ENCODE measurements around the gene MYO3B. TPM values are rescaled to one million over a fixed set of nuclear protein-coding genes. Genes with fewer than 3 reads are reported as not detected.

MYO3B gene
- total RNA-seq, 1 donor from 2014 or later = not detected

DNA sequence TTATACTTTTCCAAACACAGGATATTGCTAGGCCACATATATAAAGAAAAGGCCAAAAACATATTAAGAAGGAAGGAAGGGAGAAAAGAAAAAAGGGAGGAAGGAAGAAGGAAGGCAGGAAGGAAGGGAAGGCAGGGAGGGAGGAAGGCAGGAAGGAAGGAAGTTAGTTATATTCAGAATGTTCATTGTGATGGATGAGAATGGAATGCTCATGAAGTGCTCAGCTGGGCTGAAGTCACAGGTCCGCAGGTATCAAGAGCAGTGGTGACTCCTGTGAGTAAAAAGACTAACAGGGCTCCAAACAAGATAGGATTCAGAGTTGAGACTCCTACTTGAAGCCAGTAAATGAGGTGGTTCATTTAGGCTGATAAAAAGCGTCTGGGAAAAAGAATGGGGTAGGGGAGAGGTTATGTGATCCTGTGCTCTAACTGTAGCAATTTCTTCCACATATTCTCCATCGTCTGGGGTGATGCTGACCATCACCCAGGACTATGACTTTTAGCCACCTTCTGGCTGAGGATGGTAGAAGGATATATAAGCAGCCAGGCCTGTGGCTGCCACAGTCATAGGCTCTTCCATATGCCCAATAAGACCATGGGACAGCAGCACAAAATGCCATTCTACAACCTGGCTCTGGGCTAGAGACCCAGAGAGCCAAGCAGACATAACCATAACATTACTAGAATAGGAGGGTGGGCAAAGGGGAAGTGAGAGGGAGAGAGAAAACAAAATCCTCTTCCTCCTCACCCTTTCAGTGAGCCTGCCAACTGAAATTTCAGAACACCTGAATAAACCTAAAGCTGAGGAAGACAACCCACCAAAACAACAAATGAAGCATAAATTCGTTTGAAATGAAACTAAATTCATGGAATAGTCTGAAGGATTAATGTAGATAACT is 173.2 kb downstream of the MYO3B start:
- H3K4me3 Mint-ChIP-seq (ENCODE audit: unreplicated experiment) = no peak overlapping the region
- no peak for DNase-seq (ENCODE audit: low spot score)

DNA sequence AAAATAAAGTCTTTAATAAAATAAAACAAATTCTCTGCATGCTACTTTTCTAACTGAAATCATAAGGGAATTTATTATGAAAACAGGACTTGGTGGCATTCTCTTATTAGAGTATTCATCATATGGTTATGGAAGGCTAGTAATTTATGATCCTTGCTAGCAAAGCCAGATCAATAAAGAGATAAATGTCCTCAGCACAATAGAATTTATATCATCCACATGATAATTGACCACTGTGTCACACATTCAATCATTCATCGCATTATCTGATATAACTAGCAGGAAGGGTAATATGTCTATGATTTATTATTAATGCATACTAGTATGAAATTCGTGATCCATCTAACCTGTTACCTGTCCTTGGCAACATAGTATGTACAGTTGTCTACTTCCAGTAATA is 175.8 kb downstream of the MYO3B start:
- Mint-ChIP-seq H3K27me3 (ENCODE audit: low read depth) (peaks cover 20% of the 10 kb centered on the region), H3K4me1 (ENCODE audit: low read depth) (no peaks in the 10 kb centered on the region), H3K36me3 (ENCODE audit: low read depth) (no peaks in the 10 kb centered on the region), H3K9me3 (ENCODE audit: low read depth) (no peaks in the 10 kb centered on the region), H3K4me3 (ENCODE audit: unreplicated experiment) (no peak overlapping the region), H3K27ac (ENCODE audit: unreplicated experiment) (no peak overlapping the region)
- TF ChIP-seq, protein P1, sequence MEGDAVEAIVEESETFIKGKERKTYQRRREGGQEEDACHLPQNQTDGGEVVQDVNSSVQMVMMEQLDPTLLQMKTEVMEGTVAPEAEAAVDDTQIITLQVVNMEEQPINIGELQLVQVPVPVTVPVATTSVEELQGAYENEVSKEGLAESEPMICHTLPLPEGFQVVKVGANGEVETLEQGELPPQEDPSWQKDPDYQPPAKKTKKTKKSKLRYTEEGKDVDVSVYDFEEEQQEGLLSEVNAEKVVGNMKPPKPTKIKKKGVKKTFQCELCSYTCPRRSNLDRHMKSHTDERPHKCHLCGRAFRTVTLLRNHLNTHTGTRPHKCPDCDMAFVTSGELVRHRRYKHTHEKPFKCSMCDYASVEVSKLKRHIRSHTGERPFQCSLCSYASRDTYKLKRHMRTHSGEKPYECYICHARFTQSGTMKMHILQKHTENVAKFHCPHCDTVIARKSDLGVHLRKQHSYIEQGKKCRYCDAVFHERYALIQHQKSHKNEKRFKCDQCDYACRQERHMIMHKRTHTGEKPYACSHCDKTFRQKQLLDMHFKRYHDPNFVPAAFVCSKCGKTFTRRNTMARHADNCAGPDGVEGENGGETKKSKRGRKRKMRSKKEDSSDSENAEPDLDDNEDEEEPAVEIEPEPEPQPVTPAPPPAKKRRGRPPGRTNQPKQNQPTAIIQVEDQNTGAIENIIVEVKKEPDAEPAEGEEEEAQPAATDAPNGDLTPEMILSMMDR (IDR thresholded peaks at IDR 0.05) = no peak
- no peak for DNase-seq (ENCODE audit: low spot score)

More for the DNA sequence above, 173.2 kb downstream of the MYO3B start:
- Mint-ChIP-seq H3K9me3 (ENCODE audit: low read depth) (no peaks in the 10 kb centered on the region), H3K4me1 (ENCODE audit: low read depth) (no peaks in the 10 kb centered on the region), H3K36me3 (ENCODE audit: low read depth) (no peaks in the 10 kb centered on the region), H3K27me3 (ENCODE audit: low read depth) (peaks cover 22% of the 10 kb centered on the region), H3K27ac (ENCODE audit: unreplicated experiment) (no peak overlapping the region)
- TF ChIP-seq, protein P1 (IDR thresholded peaks at IDR 0.05) = no peak

DNA sequence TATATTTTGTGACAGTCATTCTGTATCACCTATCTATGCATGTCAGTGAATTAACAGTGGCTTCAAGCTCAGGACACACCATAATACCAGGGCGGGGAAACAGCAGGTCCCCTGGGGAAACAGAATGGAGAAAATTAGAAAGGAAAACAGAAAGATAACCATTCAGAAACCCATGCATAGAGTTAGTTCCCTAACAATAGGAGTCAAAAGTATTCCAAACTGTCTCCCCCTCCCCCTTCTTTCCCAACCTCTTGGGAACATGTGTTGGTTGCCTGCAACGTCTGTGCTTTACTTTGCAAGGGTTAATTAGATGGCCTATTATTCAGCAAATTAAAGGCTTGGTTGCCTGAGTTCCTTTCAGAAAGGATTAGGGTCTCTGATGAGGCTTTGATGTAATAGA is 176.4 kb downstream of the MYO3B start:
- Mint-ChIP-seq H3K4me3 (ENCODE audit: unreplicated experiment) (no peak overlapping the region), H3K4me1 (ENCODE audit: low read depth) (no peaks in the 10 kb centered on the region), H3K27ac (ENCODE audit: unreplicated experiment) (no peak overlapping the region), H3K36me3 (ENCODE audit: low read depth) (no peaks in the 10 kb centered on the region), H3K27me3 (ENCODE audit: low read depth) (peaks cover 24% of the 10 kb centered on the region), H3K9me3 (ENCODE audit: low read depth) (no peaks in the 10 kb centered on the region)
- no peak for DNase-seq (ENCODE audit: low spot score)
- TF ChIP-seq, protein P1 (IDR thresholded peaks at IDR 0.05) = no peak

DNA sequence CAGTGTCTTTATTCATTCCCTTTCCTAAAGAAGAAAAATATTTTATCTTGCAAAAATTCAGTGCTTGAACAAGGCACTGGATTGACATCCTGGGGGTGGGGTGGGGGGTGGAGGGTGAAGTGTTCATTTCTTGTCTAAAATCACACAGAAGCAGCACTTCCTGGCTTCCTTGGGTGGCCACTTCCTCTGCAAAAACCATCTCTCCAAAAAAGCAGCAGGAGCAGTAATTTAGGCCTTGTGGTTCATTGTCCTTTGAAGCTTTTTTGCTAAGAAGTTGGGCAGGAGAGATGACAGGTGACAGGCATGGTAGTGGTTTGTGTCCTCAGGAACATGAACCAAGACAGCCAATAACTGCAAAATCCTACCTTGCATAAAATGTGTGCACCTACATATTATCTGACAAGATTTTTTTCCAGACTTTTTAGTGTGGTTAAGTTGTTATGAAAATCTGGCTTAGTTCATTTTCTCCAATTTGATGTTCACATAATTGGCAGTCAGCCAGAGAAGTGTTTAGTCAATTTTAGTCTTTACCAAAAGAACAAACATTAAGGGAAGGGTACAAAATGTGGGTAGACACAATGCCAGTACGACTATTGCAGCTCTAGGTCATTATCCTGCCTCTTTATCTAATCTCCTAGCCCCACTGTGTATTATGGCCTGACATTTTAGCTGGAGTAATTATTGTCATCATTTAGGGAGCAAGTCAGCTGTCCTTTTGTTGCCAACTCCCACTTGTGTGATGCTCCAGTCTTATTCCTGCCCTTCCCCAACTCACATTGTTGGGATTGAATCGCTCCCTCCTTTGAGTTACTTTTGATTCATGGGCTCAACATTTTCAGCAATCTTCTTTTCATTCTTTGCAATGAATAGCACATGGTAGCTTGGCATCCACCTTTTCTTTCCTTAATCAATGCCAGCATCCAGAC is 177.2 kb downstream of the MYO3B start:
- H3K9me3 Mint-ChIP-seq (ENCODE audit: low read depth) = no peaks in the 10 kb centered on the region

More for the DNA sequence above, 177.2 kb downstream of the MYO3B start:
- Mint-ChIP-seq H3K4me3 (ENCODE audit: unreplicated experiment) (no peak overlapping the region), H3K27ac (ENCODE audit: unreplicated experiment) (no peak overlapping the region), H3K36me3 (ENCODE audit: low read depth) (no peaks in the 10 kb centered on the region), H3K4me1 (ENCODE audit: low read depth) (no peaks in the 10 kb centered on the region), H3K27me3 (ENCODE audit: low read depth) (peaks cover 29% of the 10 kb centered on the region)
- no peak for DNase-seq (ENCODE audit: low spot score)
- TF ChIP-seq, protein P1 (IDR thresholded peaks at IDR 0.05) = no peak

All from chondrocyte (in vitro differentiated cells).